ENCODE data around the gene WDR45B. TPM values are rescaled to one million over a fixed set of nuclear protein-coding genes. Genes with fewer than 3 reads are reported as not detected.

The WDR45B gene
- total RNA-seq, 4 donors from 2014 or later = 68.1 to 108 (median 83.6) TPM

- Histone ChIP-seq H3K9me3 (no peaks in the 10 kb centered on the region), H3K27ac (no peak overlapping the region), H3K4me1 (peaks cover 0 to 5% (median 0%) of the 10 kb centered on the region in 4 donors), H3K4me3 (no peak overlapping the region), H3K27me3 (no peaks in the 10 kb centered on the region), H3K36me3 (peaks cover 0 to 53% (median 23%) of the 10 kb centered on the region in 4 donors)
- TF ChIP-seq CTCF (IDR thresholded peaks at IDR 0.05) (no peak), EP300 (IDR thresholded peaks at IDR 0.05; ENCODE audit: low read depth) (no peak), POLR2A (IDR thresholded peaks at IDR 0.05) (no peak), POLR2AphosphoS5 (IDR thresholded peaks at IDR 0.05) (no peak)
- intact Hi-C loops (cut with DNase I; ENCODE audit: low total_unique reads) (no loop called here), in situ Hi-C loops (cut with MboI; ENCODE audit: low pct_ligation_motif_present in 1 of 4, low pct_unique_long_range_greater_than_20kb in 1 of 4, low sequenced_read_pairs in 3 of 4) (no loop called here)
- no peak for DNase-seq
- 92 to 96% methylated on average over 10 to 45 of the region's 45 CpGs for WGBS, 2 donors (ENCODE audit: low coverage in 1 of 2)
These were observed 32.9 kb downstream of the WDR45B start for GRCh38 chr17:82615084-82616020.

GRCh38 chr17:82614095-82614631 is 34.1 kb downstream of the WDR45B start:
- Histone ChIP-seq H3K9me3 (no peaks in the 10 kb centered on the region), H3K4me3 (no peak overlapping the region), H3K27me3 (no peaks in the 10 kb centered on the region), H3K4me1 (peaks cover 0 to 5% (median 0%) of the 10 kb centered on the region in 4 donors), H3K36me3 (peaks cover 0 to 41% (median 18%) of the 10 kb centered on the region in 4 donors), H3K27ac (no peak overlapping the region)
- DNase-seq = no peak
- in situ Hi-C loops (cut with MboI; ENCODE audit: low pct_ligation_motif_present in 1 of 4, low pct_unique_long_range_greater_than_20kb in 1 of 4, low sequenced_read_pairs in 3 of 4) (no loop called here), intact Hi-C loops (cut with DNase I; ENCODE audit: low total_unique reads) (loop anchor here (5.0 kb wide), 1 partner anchor 1082 kb away; no protein-coding TSS in a partner anchor)
- TF ChIP-seq EP300 (IDR thresholded peaks at IDR 0.05; ENCODE audit: low read depth) = no peak
- TF ChIP-seq POLR2A (IDR thresholded peaks at IDR 0.05) = no peak
- TF ChIP-seq CTCF (IDR thresholded peaks at IDR 0.05) = no peak
- TF ChIP-seq POLR2AphosphoS5 (IDR thresholded peaks at IDR 0.05) = no peak
- 95 to 100% methylated on average over 7 to 22 of the region's 22 CpGs for WGBS, 2 donors (ENCODE audit: low coverage in 1 of 2)

DNA sequence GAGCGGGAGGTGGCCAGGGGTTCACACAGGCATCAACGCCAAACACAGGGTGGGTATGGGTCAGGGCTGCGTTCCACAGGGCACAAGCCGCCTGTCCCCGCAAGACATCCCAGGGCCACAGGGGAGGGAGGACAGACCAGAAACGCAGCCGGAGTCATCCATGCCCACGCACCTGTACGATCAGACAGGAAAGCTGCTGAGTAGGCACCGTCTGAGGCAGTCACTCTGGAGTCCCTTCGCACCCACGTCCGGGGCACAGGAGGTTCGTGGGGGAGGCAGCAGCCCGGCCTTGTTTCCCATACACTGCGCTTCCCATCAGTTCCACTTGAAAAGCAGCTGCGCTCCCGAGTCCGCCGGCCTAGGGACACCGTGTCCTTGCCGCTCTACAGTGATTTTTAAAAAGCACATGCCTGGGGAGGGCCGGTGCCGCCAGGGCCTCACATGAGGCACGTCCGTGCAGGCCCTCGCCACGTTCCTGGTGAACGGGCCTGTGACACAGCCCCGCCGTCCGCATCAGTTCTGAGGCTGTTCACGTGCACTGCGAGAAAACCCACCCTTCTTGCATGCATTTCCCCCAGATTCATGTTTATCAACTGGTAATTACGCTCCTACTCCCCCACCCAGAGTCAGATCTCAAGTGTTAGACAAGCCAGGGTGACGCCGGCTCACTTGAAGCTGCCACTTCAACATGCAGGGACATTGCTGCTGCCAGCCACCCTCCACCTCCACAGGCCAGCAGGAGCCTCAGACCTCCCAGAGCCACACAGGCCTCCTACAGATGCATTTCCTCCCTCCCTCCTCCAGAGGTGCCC is 34.8 kb downstream of the WDR45B start:
- DNase-seq = no peak
- intact Hi-C loops (cut with DNase I; ENCODE audit: low total_unique reads) = loop anchor here (5.0 kb wide), 1 partner anchor 1081 kb away; no protein-coding TSS in a partner anchor
- 89 to 100% methylated on average over 1 to 37 of the region's 37 CpGs for WGBS, 2 donors (ENCODE audit: low coverage in 1 of 2)
- Histone ChIP-seq H3K27me3 (no peaks in the 10 kb centered on the region), H3K4me1 (peaks cover 0 to 5% (median 0%) of the 10 kb centered on the region in 4 donors), H3K4me3 (no peak overlapping the region), H3K36me3 (peaks cover 0 to 34% (median 14%) of the 10 kb centered on the region in 4 donors), H3K9me3 (no peaks in the 10 kb centered on the region), H3K27ac (no peak overlapping the region)
- in situ Hi-C loops (cut with MboI; ENCODE audit: low pct_ligation_motif_present in 1 of 4, low pct_unique_long_range_greater_than_20kb in 1 of 4, low sequenced_read_pairs in 3 of 4) = no loop called here
- TF ChIP-seq POLR2A (IDR thresholded peaks at IDR 0.05) = no peak
- no peak for TF ChIP-seq POLR2AphosphoS5 (IDR thresholded peaks at IDR 0.05)
- TF ChIP-seq CTCF (IDR thresholded peaks at IDR 0.05) = no peak
- no peak for TF ChIP-seq EP300 (IDR thresholded peaks at IDR 0.05; ENCODE audit: low read depth)
